WERI-Rb-1 (cell line): ENCODE data around the gene ALAS1.

Experiments used
- DNase-seq: peaks from one replicate; pipeline ENCODE4 v3.0.0-alpha.2; 2020
- H3K27ac ChIP-seq: fragments of 250-450 bp; sonication (Bioruptor Pico); 2 replicates; pipeline ENCODE4 v1.5.1; 2020; ENCODE audit warnings: mild to moderate bottlenecking, moderate library complexity
- H3K27me3 ChIP-seq: fragments of 250-450 bp; sonication (Bioruptor Pico); 2 replicates; pipeline ENCODE4 v1.5.1; 2021; ENCODE audit warnings: mild to moderate bottlenecking, low read depth, moderate library complexity; ENCODE audit not compliant: insufficient read depth, severe bottlenecking
- H3K36me3 ChIP-seq: fragments of 250-450 bp; sonication (Bioruptor Pico); 2 replicates; pipeline ENCODE4 v1.5.1; 2020; ENCODE audit warnings: mild to moderate bottlenecking, moderate library complexity
- H3K4me3 ChIP-seq: 2 replicates; pipeline ENCODE4 v1.5.1; 2011; ENCODE audit warnings: low read depth, mild to moderate bottlenecking, control low read depth, low read length
- H3K9me3 ChIP-seq: fragments of 250-450 bp; sonication (Bioruptor Pico); 2 replicates; pipeline ENCODE4 v1.5.1; 2021; ENCODE audit warnings: mild to moderate bottlenecking, moderate library complexity; ENCODE audit not compliant: severe bottlenecking
- CTCF ChIP-seq: IDR thresholded peaks from 2 replicates; pipeline ENCODE4 v1.5.1; 2011; ENCODE audit warnings: low read depth, mild to moderate bottlenecking, control low read depth, inconsistent platforms, low read length

ALAS1 gene

DNA sequence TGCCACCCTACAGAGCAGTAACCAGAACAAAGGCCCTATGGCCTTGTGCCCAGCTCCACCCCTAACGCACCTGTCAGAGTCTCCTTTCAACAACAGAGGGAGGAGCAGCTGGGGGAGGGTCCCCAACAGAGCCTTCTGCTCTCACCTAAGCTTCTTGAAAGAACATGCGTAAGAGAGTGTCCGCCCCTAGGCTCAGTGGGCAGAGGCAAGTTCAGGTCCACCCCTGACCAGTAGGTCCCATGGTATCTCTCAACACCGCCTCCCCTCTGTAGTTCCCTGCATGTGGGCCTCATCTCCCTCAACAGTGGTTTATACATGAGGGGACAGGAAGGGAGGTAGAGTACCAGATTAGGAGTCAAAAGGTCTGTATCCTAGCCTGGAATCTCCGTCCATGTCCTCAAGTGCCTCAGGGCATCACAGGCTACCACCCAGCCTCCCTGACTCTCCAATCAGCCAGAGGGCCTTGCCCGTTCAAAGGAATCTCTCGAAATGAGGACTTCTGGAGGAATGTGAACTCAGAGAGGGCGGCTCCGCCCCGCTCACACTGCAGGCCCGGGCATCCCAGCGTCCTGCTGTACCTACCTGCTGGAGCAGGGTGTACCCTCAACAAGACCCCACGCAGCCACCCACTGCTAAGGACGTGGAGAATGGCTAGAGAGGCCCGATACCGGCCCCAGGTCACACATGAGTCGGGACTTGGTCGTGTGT, 44.4 kb upstream of the ALAS1 start:
- H3K27ac ChIP-seq: peak overlapping the region; percentile 87
- H3K36me3 ChIP-seq: peaks cover 17% of the 10 kb centered on the region
- peak; percentile 35; the same call in 1 of the 2 replicates for TF ChIP-seq CTCF
- peak overlapping the region; percentile 77 for H3K4me3 ChIP-seq
- H3K27me3 ChIP-seq: no peaks in the 10 kb centered on the region
- peak; percentile 83 for DNase-seq
- no peaks in the 10 kb centered on the region for H3K9me3 ChIP-seq

- Histone ChIP-seq H3K9me3 (no peaks in the 10 kb centered on the region), H3K27ac (peak within 1 kb of the TSS; percentile 87), H3K27me3 (no peaks in the 10 kb centered on the region), H3K4me3 (peak within 1 kb of the TSS; percentile 77), H3K36me3 (peaks cover 10% of the 10 kb centered on the region)
- TF ChIP-seq CTCF: no peak
- peak; percentile 97 for DNase-seq
Measured at GRCh38 chr3:52154135-52155094, 43.5 kb upstream of the ALAS1 start, which contains the start of gene POC1A. Gene POC1A, minus strand, starts transcription at chr3:52154423. Its CDS starts 51 bp downstream, at chr3:52154372.

GRCh38 chr3:52155912-52156311, 42.0 kb upstream of the ALAS1 start:
- no peak for TF ChIP-seq CTCF
- H3K4me3 ChIP-seq: no peak overlapping the region
- H3K27ac ChIP-seq: no peak overlapping the region
- H3K27me3 ChIP-seq: no peaks in the 10 kb centered on the region
- no peaks in the 10 kb centered on the region for H3K9me3 ChIP-seq
- peaks cover 6% of the 10 kb centered on the region for H3K36me3 ChIP-seq
- no peak for DNase-seq

GRCh38 chr3:52159503-52159902, 38.5 kb upstream of the ALAS1 start:
- Histone ChIP-seq H3K4me3 (no peak overlapping the region), H3K36me3 (no peaks in the 10 kb centered on the region), H3K27ac (no peak overlapping the region), H3K27me3 (no peaks in the 10 kb centered on the region), H3K9me3 (no peaks in the 10 kb centered on the region)
- DNase-seq: no peak
- no peak for TF ChIP-seq CTCF

DNA sequence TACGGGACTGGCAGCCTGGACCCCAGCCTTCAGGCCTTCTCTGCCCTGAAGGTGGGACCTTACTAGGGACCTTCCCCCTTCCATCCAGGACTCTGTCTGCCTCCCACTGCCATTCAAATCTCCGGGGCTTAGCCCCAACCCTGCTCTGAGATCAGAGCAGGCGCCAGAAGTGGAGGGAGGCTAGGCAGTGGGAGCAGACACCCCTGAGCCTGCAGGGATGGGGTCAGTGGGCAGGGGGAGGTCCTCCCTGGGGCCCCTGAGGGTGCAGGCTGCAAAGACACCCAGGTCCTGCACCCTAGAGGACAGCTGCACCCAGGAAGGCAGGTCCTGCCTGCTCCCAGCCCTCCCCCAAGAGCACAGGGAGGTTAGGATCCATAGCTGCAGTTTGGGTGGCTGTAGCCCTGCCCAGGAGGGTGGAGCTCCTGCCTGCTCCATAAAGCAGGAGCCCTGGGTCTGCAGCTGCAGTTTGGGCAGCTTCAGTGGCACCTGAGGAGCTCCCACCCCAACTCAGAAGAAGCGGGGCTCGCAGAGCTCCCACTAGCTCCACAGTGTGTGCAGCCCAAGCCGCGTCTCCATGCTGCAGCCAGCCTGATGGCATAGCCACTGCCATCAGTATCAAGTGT, 35.6 kb upstream of the ALAS1 start:
- no peaks in the 10 kb centered on the region for H3K9me3 ChIP-seq
- no peak for TF ChIP-seq CTCF
- no peaks in the 10 kb centered on the region for H3K36me3 ChIP-seq
- no peak for DNase-seq
- H3K27me3 ChIP-seq: no peaks in the 10 kb centered on the region
- H3K4me3 ChIP-seq: no peak overlapping the region
- H3K27ac ChIP-seq: no peak overlapping the region
